A549 (cell line): ENCODE results near the gene CCDC73. TPM values are rescaled to one million over a fixed set of nuclear protein-coding genes. Genes with fewer than 3 reads are reported as not detected.
A peak's percentile ranks its signal among the peaks of the same experiment; 100 is the strongest.

ENCODE experiments used
- ATAC-seq, 2 experiments: fragments of 200-7000 bp in 1 of 2; fragments of >200 bp in 1 of 2; cut with Nextera tagmentation in 1 of 2; cut with Tn5 transposase in 1 of 2; 3 replicates each; pipeline versions ENCODE4 v1.8.0 to v1.9.1; 2018 to 2020; ENCODE audit warnings: mild to moderate bottlenecking in 1 of 2, moderate library complexity in 1 of 2
- CTCF ChIA-PET: fragments of 300-600 bp; sonication (Branson Sonifier 250); formaldehyde crosslinking; extraction: SDS; loops from one replicate; lab custom pipeline; 2021; ENCODE audit warnings: antibody characterized with exemption, inconsistent platforms; lab: Yijun Ruan, JAX
- POLR2A ChIA-PET: fragments of 350-600 bp; formaldehyde crosslinking; extraction: SDS; loops from one replicate; lab custom pipeline; 2021; ENCODE audit warnings: antibody characterized with exemption, inconsistent platforms; lab: Yijun Ruan, JAX
- DNase-seq, 2 experiments: peaks; one replicate each; pipeline versions ENCODE4 v3.0.0 to v3.0.0-alpha.2; 2011 to 2016; ENCODE audit warnings: low read depth in 1 of 2, low spot score in 1 of 2
- FAIRE-seq: peaks from 2 replicates; lab custom pipeline; 2011; peaks lifted over from hg19 to GRCh38; lab: Jason Lieb, UNC
- H3K27ac ChIP-seq, 2 experiments: fragments of >200 bp; sonication (Bioruptor Twin); formaldehyde crosslinking; 3 replicates each; pipeline ENCODE4 v1.5.1; 2016 to 2017
- H3K4me1 ChIP-seq: fragments of >200 bp; sonication (Bioruptor Twin); formaldehyde crosslinking; 3 replicates; pipeline ENCODE4 v1.6.1; 2016
- H3K4me2 ChIP-seq: fragments of >200 bp; sonication (Bioruptor Twin); formaldehyde crosslinking; 3 replicates; pipeline ENCODE4 v1.6.1; 2016
- H3K4me3 ChIP-seq: fragments of >200 bp; sonication (Bioruptor Twin); formaldehyde crosslinking; 3 replicates; pipeline ENCODE4 v1.5.1; 2016
- H3K9me3 ChIP-seq: fragments of >200 bp; sonication (Bioruptor Twin); formaldehyde crosslinking; 3 replicates; pipeline ENCODE4 v1.6.1; 2016
- CEBPB ChIP-seq, 2 experiments: fragments of >200 bp in 1 of 2; sonication (Bioruptor Twin) in 1 of 2; formaldehyde crosslinking in 1 of 2; IDR thresholded peaks; 2 replicates each; pipeline ENCODE4 v1.6.1; 2012 to 2016
- CHD2 ChIP-seq: fragments of 150-350 bp; IDR thresholded peaks from 2 replicates; pipeline ENCODE4 v1.6.1; 2014; ENCODE audit warnings: low read length; ENCODE audit not compliant: partially characterized antibody
- FOSB ChIP-seq: fragments of 250-450 bp; sonication (Bioruptor Pico); IDR thresholded peaks from 2 replicates; pipeline ENCODE4 v1.5.0; 2020; ENCODE audit warnings: mild to moderate bottlenecking, moderate library complexity
- FOSL2 ChIP-seq, 2 experiments: fragments of 450-650 bp in 1 of 2; fragments of >200 bp in 1 of 2; sonication (Bioruptor Twin) in 1 of 2; formaldehyde crosslinking; IDR thresholded peaks; 2 replicates each; pipeline versions ENCODE4 v1.5.0 to v1.6.1; 2016 to 2020; ENCODE audit warnings: mild to moderate bottlenecking in 1 of 2, moderate library complexity in 1 of 2
- FOXS1 ChIP-seq: fragments of 250-450 bp; sonication (Bioruptor Pico); IDR thresholded peaks from 2 replicates; pipeline ENCODE4 v1.5.0; 2020; ENCODE audit warnings: mild to moderate bottlenecking, moderate library complexity
- GATA3 ChIP-seq: IDR thresholded peaks from 2 replicates; pipeline ENCODE4 v1.6.1; 2012; ENCODE audit warnings: borderline replicate concordance
- HDAC2 ChIP-seq: fragments of 200-600 bp; sonication (generic); IDR thresholded peaks from 2 replicates; pipeline ENCODE4 v1.6.1; 2016
- HOXA7 ChIP-seq: fragments of 250-450 bp; sonication (Bioruptor Pico); IDR thresholded peaks from 2 replicates; pipeline ENCODE4 v1.5.0; 2020; ENCODE audit warnings: mild to moderate bottlenecking, moderate library complexity
- MAFK ChIP-seq: fragments of 450-650 bp; IDR thresholded peaks from 2 replicates; pipeline ENCODE4 v1.6.1; 2014; ENCODE audit not compliant: partially characterized antibody
- MYC ChIP-seq: IDR thresholded peaks from 2 replicates; pipeline ENCODE4 v1.6.1; 2012; ENCODE audit warnings: mild to moderate bottlenecking, inconsistent platforms, low read length, improper control_type of control experiment, borderline replicate concordance
- NPAS2 ChIP-seq: fragments of 250-450 bp; sonication (Bioruptor Pico); IDR thresholded peaks from 2 replicates; pipeline ENCODE4 v1.8.0; 2022; ENCODE audit warnings: mild to moderate bottlenecking, moderate library complexity, borderline replicate concordance
- NR3C1 ChIP-seq: fragments of >200 bp; sonication (Bioruptor Twin); formaldehyde crosslinking; IDR thresholded peaks from 3 replicates; pipeline ENCODE4 v1.6.1; 2017
- POLR2A ChIP-seq: IDR thresholded peaks from 2 replicates; pipeline ENCODE4 v1.6.1; 2012; ENCODE audit warnings: mild to moderate bottlenecking, low read length
- RARB ChIP-seq: fragments of 250-450 bp; sonication (Bioruptor Pico); IDR thresholded peaks from 2 replicates; pipeline ENCODE4 v1.8.0; 2021; ENCODE audit warnings: mild to moderate bottlenecking, moderate library complexity
- RCOR1 ChIP-seq: fragments of 150-350 bp; IDR thresholded peaks from 2 replicates; pipeline ENCODE4 v1.6.1; 2014; ENCODE audit warnings: antibody characterized with exemption, low read length, low read depth
- RFX5 ChIP-seq: fragments of 450-650 bp; IDR thresholded peaks from 2 replicates; pipeline ENCODE4 v1.7.1; 2014; ENCODE audit warnings: antibody characterized with exemption, mild to moderate bottlenecking, moderate library complexity
- RNF2 ChIP-seq: fragments of 200-600 bp; sonication (generic); IDR thresholded peaks from 2 replicates; pipeline ENCODE4 v1.6.1; 2016; ENCODE audit warnings: low read depth, mild to moderate bottlenecking, antibody characterized with exemption, moderate library complexity, borderline replicate concordance
- SMC3 ChIP-seq: fragments of >200 bp; sonication (Bioruptor Twin); formaldehyde crosslinking; IDR thresholded peaks from 3 replicates; pipeline ENCODE4 v1.6.1; 2018; ENCODE audit warnings: inconsistent platforms
- SREBF2 ChIP-seq: fragments of 450-650 bp; IDR thresholded peaks from 2 replicates; pipeline ENCODE4 v1.6.1; 2014; ENCODE audit warnings: mild to moderate bottlenecking, moderate library complexity
- TP53 ChIP-seq: fragments of 250-450 bp; sonication (Bioruptor Pico); IDR thresholded peaks from 2 replicates; pipeline ENCODE4 v1.5.0; 2021; ENCODE audit warnings: mild to moderate bottlenecking, moderate library complexity
- ZFP36 ChIP-seq: fragments of 450-650 bp; IDR thresholded peaks from 2 replicates; pipeline ENCODE4 v1.6.1; 2014; ENCODE audit warnings: borderline replicate concordance; ENCODE audit not compliant: partially characterized antibody
- ZNF302 ChIP-seq: fragments of 250-450 bp; sonication (Bioruptor Pico); IDR thresholded peaks from 2 replicates; pipeline ENCODE4 v1.9.0; 2021; ENCODE audit warnings: inconsistent platforms, mild to moderate bottlenecking, moderate library complexity
- WGBS: methylation state at CpG from one replicate; pipeline ENCODE4 v1.1.6; 2017; ENCODE audit errors: missing lambda C conversion rate; 5-methylcytosine and 5-hydroxymethylcytosine counted together
- polyA plus RNA-seq, 4 experiments: library from polyadenylated mRNA; depleted of rRNA in 3 of 4; stranded (reverse); fragments of >200 nt; fragmentation: RNase III in 1 of 4; extraction: RNeasy Plus Mini Kit Qiagen cat#74134 plus additional on column Dnase treatment in 1 of 4; gene quantifications; 2 replicates in 3 of 4; 3 replicates in 1 of 4; pipeline ENCODE4 v1.2.3, GENCODE V29; 2011 to 2017
- TF ChIP-seq, protein P1 (sequence below): fragments of >200 bp; sonication (Bioruptor Twin); formaldehyde crosslinking; IDR thresholded peaks from 3 replicates; pipeline ENCODE4 v1.5.1; 2016
- TF ChIP-seq, protein P2 (sequence below): fragments of 250-450 bp; sonication (Bioruptor Pico); IDR thresholded peaks from 2 replicates; pipeline ENCODE4 v1.5.0; 2020; ENCODE audit warnings: low read depth, mild to moderate bottlenecking, moderate library complexity
- TF ChIP-seq, protein P3 (sequence below): fragments of >200 bp; sonication (Bioruptor Twin); formaldehyde crosslinking; IDR thresholded peaks from 2 replicates; pipeline ENCODE4 v1.6.1; 2016

The CCDC73 gene
- polyA plus RNA-seq, 2 of the 4 experiments (the other 2 are of a cell fraction): 0.03 TPM; not detected in 1

DNA sequence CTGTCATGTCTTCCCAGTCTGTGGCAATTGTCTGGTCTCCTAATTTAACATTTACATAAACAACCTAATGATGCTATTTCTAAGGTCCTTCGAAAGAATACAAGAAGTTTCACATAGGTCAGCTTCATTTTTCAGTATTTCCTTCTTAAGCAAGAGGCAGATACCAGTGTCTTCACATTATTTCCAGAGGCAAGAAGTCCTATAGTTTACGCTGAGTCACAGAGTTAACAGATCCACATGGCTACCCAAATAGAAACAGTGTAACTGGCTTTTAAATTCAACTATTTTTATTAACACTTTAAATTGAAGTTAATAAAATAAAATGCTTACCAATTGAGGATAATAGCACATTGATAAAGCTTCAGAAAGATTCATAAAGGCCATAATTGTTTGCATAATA, 46.1 kb upstream of the CCDC73 start:
- TF ChIP-seq ZFP36: no peak
- peak; percentile 63 for TF ChIP-seq MAFK
- no peak for TF ChIP-seq FOSL2 (IDR thresholded peaks at IDR 0.05)
- TF ChIP-seq FOSL2 (CRISPR knock-in tag; IDR thresholded peaks at IDR 0.05): no peak
- no peak for TF ChIP-seq NR3C1
- TF ChIP-seq SREBF2: no peak
- TF ChIP-seq POLR2A: no peak
- TF ChIP-seq HOXA7 (CRISPR knock-in tag): no peak
- TF ChIP-seq, all 56 proteins: peak for 1
- CTCF ChIA-PET: interaction anchor here (0.6 to 1.3 kb wide), 5 partner anchors 8 to 371 kb away, joined by 3 to 5 read pairs (median 3); no protein-coding TSS in a partner anchor
- WGBS: 42% methylated on average over 2 of the region's 2 CpGs
- H3K27ac ChIP-seq: peak overlapping the region in 1 of 2 experiments; percentile 29; a peak in 1 of 6 replicates
- no peaks in the 10 kb centered on the region for H3K9me3 ChIP-seq
- ATAC-seq (peak in 1 of 2 experiments; percentile 30; a peak in 1 of 6 replicates), DNase-seq (peak in 1 of 2 experiments; percentile 31), FAIRE-seq (peak; percentile 90)
- H3K4me2 ChIP-seq: 0 out of 3 replicates have a peak overlapping the region, but pooled peaks have one; percentile 9
- POLR2A ChIA-PET: no interaction called here
- H3K4me3 ChIP-seq: no peak overlapping the region
- H3K4me1 ChIP-seq: peaks cover 23% of the 10 kb centered on the region

DNA sequence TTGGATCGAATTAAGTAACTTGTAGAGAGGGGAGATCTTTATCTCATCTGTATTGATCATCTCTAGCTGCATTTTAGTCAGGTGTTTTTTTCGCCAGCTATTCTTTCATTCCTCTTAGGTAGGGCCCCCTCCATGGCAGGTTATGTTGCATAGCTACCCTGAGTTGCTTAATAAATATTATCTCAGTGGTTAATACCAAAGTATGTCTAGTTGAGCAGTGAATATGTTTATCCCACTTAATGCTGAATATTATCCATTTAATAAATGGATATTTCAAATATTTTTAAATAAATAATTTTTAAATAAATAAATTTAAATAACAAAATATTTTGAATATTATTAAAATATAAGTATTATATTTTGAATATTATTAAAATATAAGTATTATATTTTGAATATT, 44.8 kb upstream of the CCDC73 start:
- CTCF ChIA-PET: interaction anchor here (2.3 kb wide), 1 partner anchor 45 kb away, joined by 6 read pairs; no protein-coding TSS in a partner anchor
- peak overlapping the region; percentile 21 for H3K4me2 ChIP-seq

DNA sequence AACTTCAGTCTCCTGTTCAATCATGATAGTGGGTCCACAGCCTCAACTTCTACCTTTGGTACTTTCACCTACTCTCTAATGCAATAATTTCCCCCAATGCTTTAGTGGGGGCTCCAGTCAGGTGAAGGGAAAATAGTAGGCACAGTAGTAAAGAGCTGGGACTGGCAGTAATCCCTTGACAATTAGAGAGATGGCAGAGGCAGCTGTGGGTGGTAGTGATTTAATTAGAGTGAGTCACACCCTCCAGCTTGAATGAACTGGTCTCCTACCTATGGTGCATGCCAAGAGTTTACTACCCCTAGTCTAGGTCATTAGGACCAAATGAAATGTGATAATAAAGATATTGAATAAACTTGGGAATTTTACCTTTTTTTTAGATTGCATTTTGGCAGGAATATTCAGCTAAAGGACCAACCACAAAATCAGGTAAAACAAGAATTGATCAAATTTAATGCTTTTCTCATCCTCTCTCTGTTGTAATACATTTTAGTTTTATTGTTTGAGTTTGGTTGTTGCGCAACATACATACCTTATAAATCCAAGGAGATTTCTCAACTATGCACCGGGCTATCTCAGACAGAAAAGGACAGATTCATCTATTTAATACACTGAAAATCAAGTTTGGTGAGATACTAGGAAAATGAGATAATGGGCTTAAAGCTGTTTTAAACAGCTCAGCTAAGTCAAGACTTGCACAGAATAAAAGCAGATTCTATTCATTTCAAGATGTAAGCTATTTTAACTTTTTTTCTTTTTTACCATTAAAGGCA, 44.2 kb upstream of the CCDC73 start:
- POLR2A ChIA-PET: no interaction called here

More for the DNA sequence above, 44.8 kb upstream of the CCDC73 start:
- TF ChIP-seq ZFP36 (no peak), FOSB (CRISPR knock-in tag) (no peak), SMC3 (no peak), RARB (CRISPR knock-in tag) (no peak), HDAC2 (no peak), RFX5 (no peak), GATA3 (no peak)
- POLR2A ChIA-PET: no interaction called here
- ATAC-seq: no peak
- no peak for FAIRE-seq
- WGBS: 83% methylated on average over 2 of the region's 2 CpGs
- DNase-seq: no peak
- Histone ChIP-seq H3K4me3 (no peak overlapping the region), H3K4me1 (peaks cover 23% of the 10 kb centered on the region), H3K9me3 (no peaks in the 10 kb centered on the region), H3K27ac (no peak overlapping the region)

More for the DNA sequence above, 44.2 kb upstream of the CCDC73 start:
- H3K4me1 ChIP-seq: peaks cover 23% of the 10 kb centered on the region
- FAIRE-seq: no peak
- TF ChIP-seq FOXS1 (CRISPR knock-in tag) (no peak), CHD2 (no peak), NR3C1 (no peak), RCOR1 (no peak), ZFP36 (no peak), RNF2 (no peak), CEBPB (IDR thresholded peaks at IDR 0.05) (peak; percentile 96 to 97), MYC (no peak), SREBF2 (no peak), NPAS2 (CRISPR knock-in tag) (no peak), ZNF302 (CRISPR knock-in tag) (no peak), TP53 (CRISPR knock-in tag) (no peak), MAFK (no peak)
- TF ChIP-seq, protein P1, sequence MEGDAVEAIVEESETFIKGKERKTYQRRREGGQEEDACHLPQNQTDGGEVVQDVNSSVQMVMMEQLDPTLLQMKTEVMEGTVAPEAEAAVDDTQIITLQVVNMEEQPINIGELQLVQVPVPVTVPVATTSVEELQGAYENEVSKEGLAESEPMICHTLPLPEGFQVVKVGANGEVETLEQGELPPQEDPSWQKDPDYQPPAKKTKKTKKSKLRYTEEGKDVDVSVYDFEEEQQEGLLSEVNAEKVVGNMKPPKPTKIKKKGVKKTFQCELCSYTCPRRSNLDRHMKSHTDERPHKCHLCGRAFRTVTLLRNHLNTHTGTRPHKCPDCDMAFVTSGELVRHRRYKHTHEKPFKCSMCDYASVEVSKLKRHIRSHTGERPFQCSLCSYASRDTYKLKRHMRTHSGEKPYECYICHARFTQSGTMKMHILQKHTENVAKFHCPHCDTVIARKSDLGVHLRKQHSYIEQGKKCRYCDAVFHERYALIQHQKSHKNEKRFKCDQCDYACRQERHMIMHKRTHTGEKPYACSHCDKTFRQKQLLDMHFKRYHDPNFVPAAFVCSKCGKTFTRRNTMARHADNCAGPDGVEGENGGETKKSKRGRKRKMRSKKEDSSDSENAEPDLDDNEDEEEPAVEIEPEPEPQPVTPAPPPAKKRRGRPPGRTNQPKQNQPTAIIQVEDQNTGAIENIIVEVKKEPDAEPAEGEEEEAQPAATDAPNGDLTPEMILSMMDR: no peak
- TF ChIP-seq, protein P2, sequence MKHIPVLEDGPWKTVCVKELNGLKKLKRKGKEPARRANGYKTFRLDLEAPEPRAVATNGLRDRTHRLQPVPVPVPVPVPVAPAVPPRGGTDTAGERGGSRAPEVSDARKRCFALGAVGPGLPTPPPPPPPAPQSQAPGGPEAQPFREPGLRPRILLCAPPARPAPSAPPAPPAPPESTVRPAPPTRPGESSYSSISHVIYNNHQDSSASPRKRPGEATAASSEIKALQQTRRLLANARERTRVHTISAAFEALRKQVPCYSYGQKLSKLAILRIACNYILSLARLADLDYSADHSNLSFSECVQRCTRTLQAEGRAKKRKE (CRISPR knock-in tag): no peak
- TF ChIP-seq, protein P3, sequence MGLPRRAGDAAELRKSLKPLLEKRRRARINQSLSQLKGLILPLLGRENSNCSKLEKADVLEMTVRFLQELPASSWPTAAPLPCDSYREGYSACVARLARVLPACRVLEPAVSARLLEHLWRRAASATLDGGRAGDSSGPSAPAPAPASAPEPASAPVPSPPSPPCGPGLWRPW: 0 out of 2 replicates have a peak, but pooled peaks have one; percentile 26
- TF ChIP-seq, all 56 proteins: peak for 2
- WGBS: 64% methylated on average over 2 of the region's 2 CpGs
- ATAC-seq (no peak), DNase-seq (peak in 1 of 2 experiments; percentile 13)
- peak overlapping the region; percentile 21 for H3K4me2 ChIP-seq
- CTCF ChIA-PET: interaction anchor here (0.5 to 2.3 kb wide), 3 partner anchors 22 to 46 kb away, joined by 3 to 6 read pairs (median 3); no protein-coding TSS in a partner anchor
- no peaks in the 10 kb centered on the region for H3K9me3 ChIP-seq
- H3K27ac ChIP-seq: no peak overlapping the region
- H3K4me3 ChIP-seq: no peak overlapping the region
